AML-193 (cell line): ENCODE results near the gene MYH10.

Source experiments
- DNase-seq, 2 experiments: peaks; one replicate each; lab custom pipeline; 2025; lab: John Stamatoyannopoulos, UW

MYH10 gene

DNA sequence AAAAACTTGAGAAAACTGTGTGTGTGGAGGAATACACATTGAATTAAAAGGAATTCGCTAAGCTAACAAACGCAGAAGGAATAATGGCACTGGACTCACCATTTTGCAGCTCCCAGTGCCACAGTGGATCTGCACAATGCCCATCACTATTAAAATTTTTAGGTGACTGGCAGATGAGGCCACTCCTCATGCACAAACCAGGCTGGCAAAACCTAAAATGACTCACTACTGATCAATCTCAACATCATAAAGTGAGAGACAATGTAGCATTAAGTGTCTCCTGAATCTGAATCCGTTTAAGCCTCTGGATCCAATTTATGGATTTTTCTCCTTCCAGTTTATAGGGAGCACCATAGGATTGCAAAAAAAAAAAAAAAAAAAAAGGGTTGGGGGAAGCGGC, 20.6 kb downstream of the MYH10 start:
- DNase-seq, result no peak

DNA sequence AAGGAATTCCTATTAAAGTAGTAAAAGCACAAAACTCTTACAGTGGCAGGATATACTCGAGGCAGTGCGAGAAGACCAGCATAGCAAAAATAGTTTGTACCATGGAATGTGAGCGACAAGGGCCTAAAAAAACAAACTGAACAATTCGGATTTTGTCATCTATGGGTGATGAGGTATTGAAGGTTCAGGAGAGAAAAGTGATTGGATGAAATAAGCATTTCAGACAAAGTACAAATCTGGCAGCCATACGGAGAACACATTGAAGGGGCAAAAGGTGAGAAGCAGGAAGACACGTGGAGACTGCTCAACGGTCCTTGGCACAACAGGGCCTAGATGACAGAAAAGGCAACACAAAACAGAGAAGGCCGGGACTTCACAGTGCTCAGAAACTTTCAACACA, 22.5 kb downstream of the MYH10 start:
- no peak for DNase-seq

DNA sequence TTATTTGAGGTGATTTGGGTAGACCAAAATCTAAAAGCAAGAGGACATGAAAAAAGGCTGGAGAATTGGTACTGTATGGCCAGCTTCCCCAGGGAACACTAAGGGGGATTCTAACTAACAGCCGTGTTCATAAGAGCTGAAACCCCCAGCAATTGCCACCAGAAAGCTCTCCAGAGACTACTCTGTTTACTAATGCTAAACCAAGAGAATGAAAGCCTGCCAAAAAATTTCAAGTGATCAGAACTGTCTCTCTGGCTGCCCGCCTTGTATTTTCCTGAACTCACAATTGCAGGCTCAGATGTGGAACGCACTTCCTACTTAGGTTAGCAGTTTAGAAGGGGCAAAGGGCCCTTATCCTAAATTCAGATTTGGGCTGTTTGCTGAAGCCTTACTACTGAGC, 24.1 kb downstream of the MYH10 start:
- no peak for DNase-seq

GRCh38 chr17:8602679-8603078, 27.8 kb downstream of the MYH10 start:
- no peak for DNase-seq

DNA sequence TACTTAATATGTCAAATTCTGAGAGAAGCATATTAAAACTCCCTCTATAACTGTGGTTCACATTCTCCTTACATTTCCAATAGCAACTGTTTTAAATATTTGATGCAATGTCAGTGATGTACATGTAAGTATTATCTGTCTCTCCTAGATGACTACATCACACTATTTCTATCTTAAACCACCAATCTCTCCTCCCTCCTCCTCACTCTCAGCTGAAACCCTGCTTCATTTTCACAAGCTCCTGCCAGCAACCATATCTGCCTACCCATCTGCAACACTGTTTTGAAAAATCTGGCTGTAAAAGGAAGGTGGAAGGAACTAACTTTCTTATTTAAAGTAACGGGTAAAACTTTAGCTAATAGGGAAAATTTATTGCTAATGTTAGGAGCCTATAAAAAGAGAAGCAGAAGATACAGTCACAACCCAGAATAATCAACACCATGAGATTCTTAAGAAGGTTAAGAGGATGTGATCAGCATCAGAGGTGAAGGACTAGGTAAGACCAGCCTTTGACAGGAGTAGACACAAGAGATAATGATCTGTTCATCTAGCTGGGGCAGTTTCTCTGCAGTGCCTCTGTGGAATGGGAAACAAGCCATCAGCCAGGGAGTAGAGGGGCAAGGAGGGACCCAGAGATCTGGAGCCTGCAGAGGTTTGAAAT, 31.0 kb downstream of the MYH10 start:
- no peak for DNase-seq

GRCh38 chr17:8598913-8599312, 31.6 kb downstream of the MYH10 start:
- no peak for DNase-seq

GRCh38 chr17:8593830-8594229, 36.7 kb downstream of the MYH10 start:
- no peak for DNase-seq

- DNase-seq, result no peak
Measured at GRCh38 chr17:8593276-8593675, 37.2 kb downstream of the MYH10 start.

DNA sequence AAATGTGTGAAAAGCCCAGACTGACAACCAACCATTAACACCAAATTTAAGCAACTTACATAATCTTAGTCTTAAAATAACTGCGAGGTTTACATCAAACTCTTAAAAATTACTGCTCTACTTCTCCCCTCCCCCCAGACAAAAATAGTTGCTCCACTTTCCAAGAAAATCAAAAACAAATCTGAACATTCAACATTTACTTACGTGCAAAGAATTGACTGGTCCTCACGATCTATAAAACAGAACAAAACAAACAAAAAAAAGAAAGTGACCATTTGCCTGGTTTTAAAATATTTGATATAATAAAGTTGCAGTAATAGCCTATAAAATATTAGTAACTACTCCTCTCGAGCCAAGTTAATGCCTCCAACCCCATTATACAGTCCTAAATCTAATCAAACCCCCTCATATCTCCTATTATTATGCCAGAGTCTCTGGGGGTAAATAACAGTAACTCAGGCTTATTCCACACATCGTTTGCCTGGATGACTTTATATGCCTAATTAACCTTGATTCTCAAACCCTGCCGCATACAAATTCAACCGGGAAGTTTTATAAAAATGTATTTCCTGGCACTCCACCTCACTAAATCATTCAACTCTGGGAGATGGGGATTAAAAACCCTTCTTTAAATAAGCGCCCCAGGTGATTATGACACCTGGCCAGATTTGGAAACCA, 41.5 kb downstream of the MYH10 start:
- DNase-seq, result no peak

GRCh38 chr17:8586766-8587165, 43.8 kb downstream of the MYH10 start:
- no peak for DNase-seq

- DNase-seq, result no peak
Measured at GRCh38 chr17:8585911-8586310, 44.6 kb downstream of the MYH10 start.

- DNase-seq, result no peak
Measured at GRCh38 chr17:8583954-8584353, 46.6 kb downstream of the MYH10 start.

DNA sequence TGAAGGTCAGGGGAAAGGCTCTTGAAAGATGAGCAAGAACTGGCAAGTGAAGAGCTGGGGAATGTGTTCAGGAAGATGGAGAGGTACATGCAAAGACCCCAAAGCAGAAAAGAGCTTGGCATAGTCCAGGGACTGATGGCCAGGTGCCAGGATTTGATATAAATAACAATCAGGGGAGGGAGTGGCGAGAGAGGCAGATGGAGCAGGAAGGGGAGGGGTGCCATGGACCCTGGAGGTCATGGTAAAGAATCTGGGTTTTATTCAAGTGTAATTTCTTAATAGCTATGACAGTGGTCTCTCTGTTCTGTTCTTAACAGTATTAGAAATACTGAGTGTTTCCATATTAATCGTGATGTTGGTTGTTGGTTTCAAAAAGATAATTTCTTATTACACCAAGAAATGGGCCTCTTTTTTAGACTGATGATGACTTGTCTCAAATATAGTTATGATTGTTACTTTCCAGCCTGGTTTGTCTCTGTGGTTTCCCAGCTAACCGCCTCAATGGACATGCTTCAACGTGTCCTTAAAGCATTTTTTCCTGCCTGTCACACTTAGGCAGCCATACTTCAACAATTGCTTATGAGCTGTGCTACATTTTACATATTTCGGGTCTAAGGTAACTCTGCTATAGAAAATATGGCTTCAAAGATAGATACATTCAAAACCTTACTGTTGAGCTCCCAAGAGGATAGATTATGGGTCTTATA, 49.4 kb downstream of the MYH10 start:
- DNase-seq, result no peak

DNA sequence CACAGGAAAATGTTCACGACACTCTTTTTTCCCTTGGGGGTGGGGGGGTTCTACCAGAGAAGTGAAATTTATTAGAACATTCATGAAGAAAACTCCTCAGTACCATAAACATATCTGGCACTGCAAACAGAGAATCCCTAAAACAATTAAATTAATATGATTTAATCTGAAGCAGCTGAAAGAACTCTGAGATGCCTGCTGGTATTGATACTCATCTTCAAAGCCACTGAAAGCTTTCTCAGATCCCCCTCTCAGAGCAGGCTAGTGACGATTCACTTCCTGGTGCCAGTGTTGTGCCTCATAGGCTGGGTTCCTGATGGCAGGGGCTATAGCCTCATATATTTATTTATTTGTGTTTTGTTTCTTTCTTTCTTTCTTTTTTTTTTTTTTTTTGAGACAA, 52.7 kb downstream of the MYH10 start:
- no peak for DNase-seq

DNA sequence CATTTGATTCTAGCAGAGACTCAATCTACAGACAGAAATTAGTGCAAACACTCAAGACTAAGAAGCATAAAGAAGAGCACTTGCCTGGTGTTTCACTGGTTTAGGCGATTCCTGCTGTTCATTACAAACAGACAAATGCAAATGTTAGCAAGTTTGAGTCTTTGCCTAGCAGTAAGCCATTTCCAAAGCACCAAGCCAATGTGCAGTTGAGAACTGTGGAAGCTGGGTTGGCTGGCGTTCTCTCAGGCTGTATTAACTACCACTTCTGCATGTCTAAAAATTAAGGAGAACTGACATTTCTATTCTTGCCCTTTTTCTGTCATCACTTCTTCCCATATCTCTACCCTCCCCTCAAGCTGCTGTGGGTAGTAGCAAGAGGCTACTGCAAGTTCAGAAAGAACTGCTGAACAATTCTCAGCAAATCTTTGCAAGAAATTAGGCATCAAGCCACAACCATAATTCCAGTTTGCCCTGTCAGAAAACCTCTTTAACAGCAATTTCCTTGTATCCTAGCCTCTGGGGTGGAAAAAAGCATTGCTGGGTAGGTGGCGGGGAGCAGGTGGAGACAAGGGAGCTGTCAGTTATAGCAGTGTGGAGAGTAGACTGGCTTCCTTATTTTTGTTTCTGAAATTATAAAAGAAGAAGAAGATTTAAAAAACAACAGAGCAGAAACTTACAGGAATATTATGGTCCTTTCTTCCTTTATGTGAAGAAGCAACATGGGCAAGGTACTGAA, 53.8 kb downstream of the MYH10 start:
- no peak for DNase-seq

GRCh38 chr17:8574687-8575086, 55.8 kb downstream of the MYH10 start:
- no peak for DNase-seq

- no peak for DNase-seq
Measured at GRCh38 chr17:8572764-8573163, 57.8 kb downstream of the MYH10 start.

- DNase-seq, result no peak
Measured at GRCh38 chr17:8563981-8564602, 66.4 kb downstream of the MYH10 start.

- DNase-seq, result no peak
Measured at GRCh38 chr17:8563024-8563776, 67.3 kb downstream of the MYH10 start.

DNA sequence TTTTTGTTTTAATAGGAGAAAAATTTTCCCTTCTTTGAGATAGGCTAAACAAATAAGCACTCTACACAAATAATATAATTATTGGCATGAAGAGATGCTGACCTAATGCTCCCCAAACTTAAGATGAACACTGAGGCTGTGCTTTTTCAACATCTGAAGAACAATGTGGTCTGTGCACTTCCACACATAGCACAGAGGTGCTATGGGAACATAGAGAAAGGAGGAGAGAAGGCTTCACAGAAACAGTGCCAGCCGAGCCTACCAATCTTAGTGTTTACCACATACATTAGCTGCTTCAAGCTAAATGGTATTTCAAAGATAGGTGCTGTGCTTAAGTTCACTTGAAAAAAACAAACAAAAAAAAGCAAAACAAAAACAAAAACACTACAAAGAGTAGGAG, 72.4 kb downstream of the MYH10 start:
- no peak for DNase-seq

DNA sequence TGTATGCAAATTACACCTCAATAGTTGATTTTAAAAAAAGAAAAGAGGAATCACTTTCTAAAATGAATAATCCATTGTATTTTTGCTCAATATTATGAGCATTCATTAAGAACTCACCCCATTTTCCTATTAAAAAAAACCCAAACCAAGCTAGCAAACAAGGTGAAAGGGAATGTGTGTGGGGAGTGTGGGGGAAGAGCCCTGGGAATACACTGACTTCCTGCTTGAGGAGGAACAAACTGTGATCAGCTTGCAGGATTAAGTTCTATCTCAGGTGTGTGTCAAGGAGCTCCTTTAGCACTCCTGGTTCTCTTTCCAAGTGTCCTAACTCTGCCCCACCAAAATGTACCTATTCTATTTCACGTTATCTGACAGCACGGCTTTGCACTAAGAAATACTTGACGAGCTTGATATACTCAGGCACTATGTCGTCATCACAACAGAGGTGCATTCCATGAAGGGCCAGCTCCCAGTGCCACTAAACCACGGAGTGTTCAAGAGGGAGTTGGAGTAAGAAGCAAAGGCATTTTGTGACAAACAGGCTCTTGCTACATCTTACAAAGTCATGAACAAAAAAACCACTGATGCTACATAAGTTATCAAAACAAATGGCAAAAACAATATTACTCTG, 73.2 kb downstream of the MYH10 start:
- no peak for DNase-seq
